Endodermal cell (in vitro differentiated cells): Measurements from ENCODE around the gene MRAS. TPM values are rescaled to one million over a fixed set of nuclear protein-coding genes. Genes with fewer than 3 reads are reported as not detected.
A peak's percentile ranks its signal among the peaks of the same experiment; 100 is the strongest.

Source experiments
- DNase-seq: peaks from one replicate; pipeline ENCODE4 v3.0.0-alpha.2; 2017
- H3K27ac ChIP-seq: 2 replicates; pipeline ENCODE4 v1.5.1; 2013; ENCODE audit warnings: mild to moderate bottlenecking, low read depth, low read length, moderate library complexity
- H3K27me3 ChIP-seq: 2 replicates; pipeline ENCODE4 v1.6.1; 2013; ENCODE audit warnings: mild to moderate bottlenecking, low read length, moderate library complexity; ENCODE audit not compliant: insufficient read depth, control insufficient read depth, poor library complexity, severe bottlenecking
- H3K36me3 ChIP-seq: 2 replicates; pipeline ENCODE4 v1.7.0; 2013; ENCODE audit warnings: mild to moderate bottlenecking, low read length, moderate library complexity; ENCODE audit not compliant: control insufficient read depth, insufficient read depth
- H3K4me1 ChIP-seq: one replicate; pipeline ENCODE4 v1.7.0; 2013; ENCODE audit warnings: low read length; ENCODE audit not compliant: control insufficient read depth, insufficient read depth
- H3K4me3 ChIP-seq: 2 replicates; pipeline ENCODE4 v1.5.1; 2013; ENCODE audit warnings: mild to moderate bottlenecking, low read length, moderate library complexity
- H3K9ac ChIP-seq: 2 replicates; pipeline ENCODE4 v1.6.1; 2013; ENCODE audit warnings: mild to moderate bottlenecking, low read length, moderate library complexity; ENCODE audit not compliant: poor library complexity, severe bottlenecking; ENCODE audit errors: extremely low read depth
- H3K9me3 ChIP-seq: 2 replicates; pipeline ENCODE4 v1.6.1; 2013; ENCODE audit warnings: mild to moderate bottlenecking, low read length, moderate library complexity; ENCODE audit not compliant: control insufficient read depth
- H3K27ac Mint-ChIP-seq: 2 replicates; pipeline ENCODE4 v1.8.0; 2020; ENCODE audit warnings: mixed read lengths
- H3K27me3 Mint-ChIP-seq: 2 replicates; pipeline ENCODE4 v1.8.0; 2021; ENCODE audit warnings: mild to moderate bottlenecking, mixed read lengths; ENCODE audit not compliant: insufficient read depth
- H3K36me3 Mint-ChIP-seq: 2 replicates; pipeline ENCODE4 v1.8.0; 2020; ENCODE audit warnings: low read depth, mixed read lengths
- H3K4me1 Mint-ChIP-seq: 2 replicates; pipeline ENCODE4 v1.8.0; 2020; ENCODE audit warnings: mixed read lengths
- H3K4me3 Mint-ChIP-seq: 2 replicates; pipeline ENCODE4 v1.8.0; 2020; ENCODE audit warnings: mild to moderate bottlenecking, moderate library complexity, mixed read lengths
- H3K9me3 Mint-ChIP-seq: 2 replicates; pipeline ENCODE4 v1.8.0; 2020; ENCODE audit warnings: mild to moderate bottlenecking, mixed read lengths
- WGBS, 2 experiments: methylation state at CpG; one replicate each; pipeline versions ENCODE4 v1.1.5 to v1.1.7; 2013; ENCODE audit warnings: missing lambda C conversion rate in 2 of 2, mixed read lengths in 1 of 2; ENCODE audit not compliant: insufficient coverage in 1 of 2, insufficient read length in 1 of 2; 5-methylcytosine and 5-hydroxymethylcytosine counted together
- total RNA-seq, 2 donors: library from RNA; stranded (reverse); fragmentation: NEBNext Ultra II Directional in 1 of 2; extraction: Animal tissue kit (Norgen Biotek cat#: 25700) in 1 of 2; gene quantifications; 2 replicates in 1 of 2; 3 replicates in 1 of 2; pipeline ENCODE4 v1.2.1, GENCODE V29; 2021
- TF ChIP-seq, protein P1 (sequence below): fragments of 200-600 bp; sonication (generic); conservative IDR thresholded peaks from 2 replicates; pipeline ENCODE4 v1.5.0; 2021; ENCODE audit warnings: antibody characterized with exemption, mild to moderate bottlenecking

MRAS gene
- total RNA-seq, 2 donors from 2014 or later: 12.8 to 16.1 TPM

GRCh38 chr3:138443091-138443490 lies 94.7 kb downstream of the MRAS start:
- Mint-ChIP-seq H3K27ac (peak overlapping the region; percentile 87), H3K4me1 (peaks cover 36% of the 10 kb centered on the region), H3K36me3 (no peaks in the 10 kb centered on the region), H3K27me3 (no peaks in the 10 kb centered on the region), H3K9me3 (no peaks in the 10 kb centered on the region), H3K4me3 (no peak overlapping the region)
- peak overlapping the region; percentile 22 for H3K9ac ChIP-seq
- no peak overlapping the region for H3K27ac ChIP-seq
- peak overlapping the region; percentile 54 for H3K4me3 ChIP-seq
- TF ChIP-seq, protein P1, sequence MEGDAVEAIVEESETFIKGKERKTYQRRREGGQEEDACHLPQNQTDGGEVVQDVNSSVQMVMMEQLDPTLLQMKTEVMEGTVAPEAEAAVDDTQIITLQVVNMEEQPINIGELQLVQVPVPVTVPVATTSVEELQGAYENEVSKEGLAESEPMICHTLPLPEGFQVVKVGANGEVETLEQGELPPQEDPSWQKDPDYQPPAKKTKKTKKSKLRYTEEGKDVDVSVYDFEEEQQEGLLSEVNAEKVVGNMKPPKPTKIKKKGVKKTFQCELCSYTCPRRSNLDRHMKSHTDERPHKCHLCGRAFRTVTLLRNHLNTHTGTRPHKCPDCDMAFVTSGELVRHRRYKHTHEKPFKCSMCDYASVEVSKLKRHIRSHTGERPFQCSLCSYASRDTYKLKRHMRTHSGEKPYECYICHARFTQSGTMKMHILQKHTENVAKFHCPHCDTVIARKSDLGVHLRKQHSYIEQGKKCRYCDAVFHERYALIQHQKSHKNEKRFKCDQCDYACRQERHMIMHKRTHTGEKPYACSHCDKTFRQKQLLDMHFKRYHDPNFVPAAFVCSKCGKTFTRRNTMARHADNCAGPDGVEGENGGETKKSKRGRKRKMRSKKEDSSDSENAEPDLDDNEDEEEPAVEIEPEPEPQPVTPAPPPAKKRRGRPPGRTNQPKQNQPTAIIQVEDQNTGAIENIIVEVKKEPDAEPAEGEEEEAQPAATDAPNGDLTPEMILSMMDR: no peak
- no peaks in the 10 kb centered on the region for H3K36me3 ChIP-seq
- DNase-seq: peak; percentile 50
- no peaks in the 10 kb centered on the region for H3K9me3 ChIP-seq
- peaks cover 7% of the 10 kb centered on the region for H3K4me1 ChIP-seq
- no peaks in the 10 kb centered on the region for H3K27me3 ChIP-seq
- 63 to 74% methylated on average over 2 of the region's 2 CpGs for WGBS, 2 experiments

- Histone ChIP-seq H3K9ac (peak overlapping the region; percentile 22), H3K4me3 (no peak overlapping the region), H3K27ac (no peak overlapping the region), H3K36me3 (no peaks in the 10 kb centered on the region), H3K9me3 (no peaks in the 10 kb centered on the region), H3K4me1 (peaks cover 7% of the 10 kb centered on the region), H3K27me3 (no peaks in the 10 kb centered on the region)
- no peak overlapping the region for H3K4me3 Mint-ChIP-seq
- H3K27ac Mint-ChIP-seq: peak overlapping the region; percentile 87
- peaks cover 36% of the 10 kb centered on the region for H3K4me1 Mint-ChIP-seq
- no peaks in the 10 kb centered on the region for H3K36me3 Mint-ChIP-seq
- TF ChIP-seq, protein P1: no peak
- peak; percentile 40 for DNase-seq
- no peaks in the 10 kb centered on the region for H3K9me3 Mint-ChIP-seq
- H3K27me3 Mint-ChIP-seq: no peaks in the 10 kb centered on the region
- WGBS, 2 experiments: 95 to 97% methylated on average over 10 to 14 of the region's 14 CpGs
Observed at GRCh38 chr3:138443521-138444503, 95.4 kb downstream of the MRAS start.

GRCh38 chr3:138445236-138445635 lies 96.9 kb downstream of the MRAS start:
- Mint-ChIP-seq H3K4me3 (no peak overlapping the region), H3K36me3 (no peaks in the 10 kb centered on the region), H3K4me1 (peaks cover 35% of the 10 kb centered on the region), H3K9me3 (no peaks in the 10 kb centered on the region), H3K27me3 (no peaks in the 10 kb centered on the region), H3K27ac (no peak overlapping the region)
- H3K9ac ChIP-seq: no peak overlapping the region
- DNase-seq: no peak
- no peaks in the 10 kb centered on the region for H3K36me3 ChIP-seq
- H3K9me3 ChIP-seq: no peaks in the 10 kb centered on the region
- no peak overlapping the region for H3K4me3 ChIP-seq
- no peaks in the 10 kb centered on the region for H3K27me3 ChIP-seq
- TF ChIP-seq, protein P1: no peak
- no peak overlapping the region for H3K27ac ChIP-seq
- WGBS, 2 experiments: 90 to 92% methylated on average over 7 of the region's 7 CpGs
- peaks cover 7% of the 10 kb centered on the region for H3K4me1 ChIP-seq
